Thyroid gland (tissue), 4 donors: ENCODE data around the gene ARHGAP18. TPM values are rescaled to one million over a fixed set of nuclear protein-coding genes. Genes with fewer than 3 reads are reported as not detected.

ENCODE experiments used
- DNase-seq, 2 donors: peaks; one replicate each; pipeline ENCODE4 v3.0.0-alpha.2; 2019
- H3K27ac ChIP-seq, 3 donors: fragments of 200-600 bp; sonication (generic); 1 replicate in 2 of 3; 2 replicates in 1 of 3; pipeline ENCODE4 v1.5.1; 2016 to 2019; ENCODE audit warnings: mild to moderate bottlenecking in 1 of 3, moderate library complexity in 1 of 3
- H3K27me3 ChIP-seq: fragments of 200-600 bp; sonication (generic); one replicate; pipeline ENCODE4 v1.5.1; 2019
- H3K36me3 ChIP-seq, 2 donors: fragments of 200-600 bp; sonication (generic); one replicate each; pipeline ENCODE4 v1.5.1; 2016 to 2019
- H3K4me1 ChIP-seq, 2 donors: fragments of 200-600 bp; sonication (generic); one replicate each; pipeline ENCODE4 v1.5.1; 2017 to 2019
- H3K4me3 ChIP-seq, 3 donors: fragments of 200-600 bp; sonication (generic); replicated peaks in 1 of 3; 1 replicate in 2 of 3; 2 replicates in 1 of 3; pipeline ENCODE4 v1.5.1; 2016; ENCODE audit warnings: mild to moderate bottlenecking in 1 of 3
- H3K9me3 ChIP-seq: fragments of 200-600 bp; sonication (generic); one replicate; pipeline ENCODE4 v1.5.1; 2017
- POLR2A ChIP-seq, 2 donors: fragments of 450-650 bp; IDR thresholded peaks; one replicate each; pipeline ENCODE4 v1.6.1; 2017; ENCODE audit warnings: antibody characterized with exemption in 2 of 2, mild to moderate bottlenecking in 2 of 2, moderate library complexity in 1 of 2
- WGBS, 2 donors: methylation state at CpG; one replicate each; pipeline ENCODE4 v1.1.5; 2017; 5-methylcytosine and 5-hydroxymethylcytosine counted together
- intact Hi-C: fragments of 100-400 bp; cut with DNase I; formaldehyde crosslinking; loops from one replicate; pipeline ENCODE4 v1.15.1; 2023
- total RNA-seq, 4 donors: library from RNA; depleted of rRNA; stranded (reverse); fragments of >200 nt; gene quantifications; one replicate each; pipeline ENCODE4 v1.2.3, GENCODE V29; 2016
- TF ChIP-seq, protein P1 (sequence below), 6 experiments: fragments of 200-600 bp in 3 of 6; fragments of 450-650 bp in 3 of 6; sonication (generic) in 3 of 6; IDR thresholded peaks; one replicate each; pipeline ENCODE4 v1.5.1; 2016 to 2019; ENCODE audit warnings: antibody characterized with exemption in 6 of 6, mild to moderate bottlenecking in 2 of 6, inconsistent platforms in 1 of 6, moderate library complexity in 1 of 6

The ARHGAP18 gene
- total RNA-seq, 4 donors from 2014 or later: 26.5 to 31.6 (median 28.3) TPM

DNA sequence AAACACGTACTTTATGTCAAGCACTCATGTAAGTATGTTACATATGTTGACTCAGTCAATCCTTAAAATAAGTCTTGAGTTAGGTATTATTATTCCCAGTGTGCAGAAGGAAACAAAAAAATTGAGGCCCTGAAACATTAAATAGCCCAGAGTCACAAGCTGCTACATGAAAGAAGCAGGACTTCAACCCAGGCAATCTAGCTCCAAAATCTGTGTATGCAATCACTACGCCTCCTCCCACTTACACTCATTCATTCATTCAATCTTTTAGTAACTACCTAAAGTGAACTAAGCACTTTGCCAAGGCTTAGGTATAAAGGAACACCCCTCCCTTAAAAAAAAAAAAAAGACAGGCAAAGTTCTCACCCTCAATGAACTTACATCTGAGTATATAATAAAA is 9.3 kb downstream of the ARHGAP18 start:
- Histone ChIP-seq H3K4me3 (no peak overlapping the region), H3K27ac (no peak overlapping the region), H3K9me3 (no peaks in the 10 kb centered on the region), H3K27me3 (no peaks in the 10 kb centered on the region), H3K4me1 (peaks cover 4 to 5% of the 10 kb centered on the region in 2 donors), H3K36me3 (no peaks in the 10 kb centered on the region)
- TF ChIP-seq POLR2A (IDR thresholded peaks at IDR 0.05): no peak
- TF ChIP-seq, protein P1, sequence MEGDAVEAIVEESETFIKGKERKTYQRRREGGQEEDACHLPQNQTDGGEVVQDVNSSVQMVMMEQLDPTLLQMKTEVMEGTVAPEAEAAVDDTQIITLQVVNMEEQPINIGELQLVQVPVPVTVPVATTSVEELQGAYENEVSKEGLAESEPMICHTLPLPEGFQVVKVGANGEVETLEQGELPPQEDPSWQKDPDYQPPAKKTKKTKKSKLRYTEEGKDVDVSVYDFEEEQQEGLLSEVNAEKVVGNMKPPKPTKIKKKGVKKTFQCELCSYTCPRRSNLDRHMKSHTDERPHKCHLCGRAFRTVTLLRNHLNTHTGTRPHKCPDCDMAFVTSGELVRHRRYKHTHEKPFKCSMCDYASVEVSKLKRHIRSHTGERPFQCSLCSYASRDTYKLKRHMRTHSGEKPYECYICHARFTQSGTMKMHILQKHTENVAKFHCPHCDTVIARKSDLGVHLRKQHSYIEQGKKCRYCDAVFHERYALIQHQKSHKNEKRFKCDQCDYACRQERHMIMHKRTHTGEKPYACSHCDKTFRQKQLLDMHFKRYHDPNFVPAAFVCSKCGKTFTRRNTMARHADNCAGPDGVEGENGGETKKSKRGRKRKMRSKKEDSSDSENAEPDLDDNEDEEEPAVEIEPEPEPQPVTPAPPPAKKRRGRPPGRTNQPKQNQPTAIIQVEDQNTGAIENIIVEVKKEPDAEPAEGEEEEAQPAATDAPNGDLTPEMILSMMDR (IDR thresholded peaks at IDR 0.05): no peak
- 96 to 99% methylated on average over 2 of the region's 2 CpGs for WGBS, 2 donors
- intact Hi-C loops: no loop called here
- no peak for DNase-seq

DNA sequence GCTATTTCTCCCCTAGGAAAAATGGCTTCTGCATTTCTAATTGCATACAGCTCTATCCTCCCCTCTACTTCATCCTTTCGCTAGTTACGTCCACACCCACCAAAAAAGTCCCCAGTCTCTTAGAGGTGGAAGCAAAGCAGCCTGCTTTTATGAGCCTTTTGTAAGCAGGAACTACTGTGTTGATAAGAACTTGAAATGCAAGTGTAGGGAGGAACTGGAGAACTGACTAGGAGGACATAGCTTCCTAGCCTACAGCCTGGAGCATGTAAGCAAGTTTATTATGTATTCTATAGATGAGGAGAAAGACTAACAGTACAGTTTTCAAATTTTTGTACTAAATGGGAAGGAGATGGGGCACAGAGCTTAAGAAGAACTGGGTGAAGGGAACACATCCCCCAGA is 10.3 kb downstream of the ARHGAP18 start:
- Histone ChIP-seq H3K27me3 (no peaks in the 10 kb centered on the region), H3K27ac (no peak overlapping the region), H3K9me3 (no peaks in the 10 kb centered on the region), H3K36me3 (no peaks in the 10 kb centered on the region), H3K4me3 (no peak overlapping the region), H3K4me1 (peaks cover 4 to 6% of the 10 kb centered on the region in 2 donors)
- WGBS, 2 donors: 90 to 94% methylated on average over 2 of the region's 2 CpGs
- intact Hi-C loops: no loop called here
- DNase-seq: no peak
- TF ChIP-seq POLR2A (IDR thresholded peaks at IDR 0.05): no peak
- TF ChIP-seq, protein P1 (IDR thresholded peaks at IDR 0.05): no peak

DNA sequence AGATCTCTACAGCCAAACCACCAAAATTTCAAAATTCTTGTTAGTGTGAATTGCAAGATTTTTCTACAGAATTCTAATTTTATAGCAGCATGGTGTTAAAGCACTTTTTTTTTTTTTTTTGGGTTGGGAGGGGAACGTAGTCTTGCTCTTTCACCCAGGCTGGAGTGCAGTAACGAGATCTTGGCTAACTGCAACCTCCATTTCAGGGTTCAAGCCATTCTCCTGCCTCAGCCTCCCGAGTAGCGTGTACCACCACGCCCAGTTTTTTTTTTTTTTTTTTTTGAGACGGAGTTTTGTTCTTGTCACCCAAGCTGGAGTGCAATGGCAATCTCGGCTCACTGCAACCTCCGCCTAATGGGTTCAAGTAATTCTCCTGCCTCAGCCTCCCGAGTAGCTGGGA is 11.5 kb downstream of the ARHGAP18 start:
- DNase-seq: no peak
- H3K27me3 ChIP-seq: no peaks in the 10 kb centered on the region
- intact Hi-C loops: no loop called here
- H3K9me3 ChIP-seq: no peaks in the 10 kb centered on the region
- peaks cover 8 to 13% of the 10 kb centered on the region in 2 donors for H3K4me1 ChIP-seq
- no peak overlapping the region for H3K4me3 ChIP-seq
- WGBS, 2 donors: 93 to 96% methylated on average over 9 of the region's 9 CpGs
- TF ChIP-seq, protein P1 (IDR thresholded peaks at IDR 0.05): no peak
- no peak for TF ChIP-seq POLR2A (IDR thresholded peaks at IDR 0.05)
- no peak overlapping the region for H3K27ac ChIP-seq
- H3K36me3 ChIP-seq: no peaks in the 10 kb centered on the region

DNA sequence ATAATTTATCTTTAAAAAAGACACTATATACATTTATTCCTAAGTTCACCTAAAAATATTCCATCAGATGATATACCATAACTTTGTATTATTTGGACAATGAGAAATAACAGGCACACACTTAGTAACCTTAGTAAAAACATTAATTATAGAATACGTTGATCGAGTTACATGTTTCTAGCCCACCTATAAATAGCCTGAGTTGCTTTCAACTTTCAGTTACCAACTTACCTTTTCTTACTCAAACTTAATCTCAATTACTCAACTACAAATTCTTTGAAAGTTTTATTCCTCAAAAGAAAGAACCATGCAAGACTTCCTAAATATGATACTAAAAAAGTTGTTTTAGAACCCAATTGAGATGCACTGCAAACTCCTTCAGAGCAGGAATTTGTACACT is 12.2 kb downstream of the ARHGAP18 start:
- no peak for DNase-seq
- Histone ChIP-seq H3K36me3 (no peaks in the 10 kb centered on the region), H3K27me3 (no peaks in the 10 kb centered on the region), H3K4me1 (peaks cover 8 to 9% of the 10 kb centered on the region in 2 donors), H3K9me3 (no peaks in the 10 kb centered on the region), H3K4me3 (no peak overlapping the region), H3K27ac (no peak overlapping the region)
- intact Hi-C loops: no loop called here
- TF ChIP-seq, protein P1 (IDR thresholded peaks at IDR 0.05): no peak
- no peak for TF ChIP-seq POLR2A (IDR thresholded peaks at IDR 0.05)
- WGBS, 2 donors: 90 to 91% methylated on average over 2 of the region's 2 CpGs

DNA sequence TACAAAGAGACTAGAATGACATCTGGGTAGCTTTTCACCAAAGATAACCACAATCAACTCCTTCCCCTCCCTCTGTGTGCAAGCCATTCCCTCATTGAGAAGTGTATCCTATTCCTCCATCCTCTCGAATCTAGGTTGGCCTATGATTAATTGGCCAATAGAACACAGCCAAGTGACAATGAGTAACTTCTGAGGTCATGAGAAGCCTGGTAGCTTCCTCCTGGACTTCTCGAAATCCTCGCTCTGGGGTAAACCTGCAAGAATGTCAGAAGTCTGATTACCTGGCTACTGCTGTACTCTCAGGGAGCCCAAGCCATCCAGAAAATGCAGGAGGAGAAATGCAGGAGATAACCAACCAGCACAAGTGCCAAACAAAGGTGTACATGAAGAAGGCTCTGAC is 13.1 kb downstream of the ARHGAP18 start:
- no peaks in the 10 kb centered on the region for H3K9me3 ChIP-seq
- intact Hi-C loops: no loop called here
- no peak overlapping the region for H3K27ac ChIP-seq
- DNase-seq: no peak
- H3K27me3 ChIP-seq: no peaks in the 10 kb centered on the region
- H3K4me1 ChIP-seq: peaks cover 9% of the 10 kb centered on the region in 2 donors
- TF ChIP-seq, protein P1 (IDR thresholded peaks at IDR 0.05): no peak
- no peak for TF ChIP-seq POLR2A (IDR thresholded peaks at IDR 0.05)
- 88 to 89% methylated on average over 3 of the region's 3 CpGs for WGBS, 2 donors
- H3K36me3 ChIP-seq: no peaks in the 10 kb centered on the region
- H3K4me3 ChIP-seq: no peak overlapping the region
